ENCODE data around the gene TNFRSF21.

The TNFRSF21 gene

DNA sequence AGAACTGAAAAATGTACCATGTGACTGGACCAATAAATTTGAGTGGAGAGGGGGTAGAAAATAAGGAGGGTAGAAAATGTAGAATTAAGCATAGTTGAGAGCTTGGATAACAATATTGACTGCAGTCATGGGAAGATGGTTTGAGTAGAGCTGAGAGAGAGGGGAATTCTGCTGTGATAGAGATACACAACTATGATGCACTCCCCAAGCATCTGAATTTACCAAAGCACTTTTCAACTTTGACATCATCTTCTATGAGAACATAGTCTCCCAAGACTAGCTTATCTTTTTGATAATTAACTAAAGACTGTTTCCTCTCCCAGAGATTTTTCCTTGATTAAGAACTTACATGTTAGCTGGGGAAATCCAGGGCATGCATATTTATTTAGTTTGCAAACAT, 103.1 kb downstream of the TNFRSF21 start:
- Mint-ChIP-seq H3K27ac (no peak overlapping the region), H3K4me3 (no peak overlapping the region), H3K36me3 (ENCODE audit: low read depth) (no peaks in the 10 kb centered on the region), H3K4me1 (ENCODE audit: low read depth) (peaks cover 13% of the 10 kb centered on the region), H3K27me3 (peaks cover 5% of the 10 kb centered on the region), H3K9me3 (peaks cover 4% of the 10 kb centered on the region)

DNA sequence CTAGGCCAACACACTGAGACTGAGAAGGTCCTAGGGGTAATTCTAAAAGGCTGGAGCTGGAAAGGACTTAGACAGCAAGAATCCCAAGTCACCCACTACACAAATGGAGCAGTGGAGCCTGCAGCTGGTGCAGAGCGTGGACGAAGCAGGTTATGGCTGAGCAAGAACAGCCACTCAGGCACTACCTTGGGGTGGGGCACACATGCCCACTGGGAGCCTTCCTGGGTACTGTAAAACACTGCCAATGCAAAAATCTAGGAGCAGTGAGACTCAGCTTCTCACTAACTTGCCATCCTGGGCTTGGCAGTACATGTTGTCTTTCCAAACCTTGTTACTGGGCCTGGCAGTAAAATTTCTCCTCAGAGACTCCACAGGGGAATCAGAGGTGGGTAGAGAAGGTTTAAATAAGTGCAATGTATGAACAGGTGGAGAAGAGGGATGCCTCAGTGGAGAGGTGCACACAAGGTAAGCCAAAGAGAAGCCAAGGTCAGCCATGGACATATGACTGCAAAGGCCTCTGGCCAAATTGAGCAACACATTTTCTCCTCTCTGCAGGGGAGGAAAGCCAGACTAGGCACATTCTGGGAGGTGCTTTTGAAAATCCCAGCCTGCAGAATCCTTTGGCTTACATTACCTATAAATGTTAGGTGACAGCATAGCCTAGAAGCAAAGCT, 105.6 kb downstream of the TNFRSF21 start:
- H3K9me3 Mint-ChIP-seq = no peaks in the 10 kb centered on the region
- no peaks in the 10 kb centered on the region for H3K36me3 Mint-ChIP-seq (ENCODE audit: low read depth)
- no peak overlapping the region for H3K27ac Mint-ChIP-seq
- no peaks in the 10 kb centered on the region for H3K27me3 Mint-ChIP-seq
- H3K4me1 Mint-ChIP-seq (ENCODE audit: low read depth) = peaks cover 13% of the 10 kb centered on the region
- no peak overlapping the region for H3K4me3 Mint-ChIP-seq

DNA sequence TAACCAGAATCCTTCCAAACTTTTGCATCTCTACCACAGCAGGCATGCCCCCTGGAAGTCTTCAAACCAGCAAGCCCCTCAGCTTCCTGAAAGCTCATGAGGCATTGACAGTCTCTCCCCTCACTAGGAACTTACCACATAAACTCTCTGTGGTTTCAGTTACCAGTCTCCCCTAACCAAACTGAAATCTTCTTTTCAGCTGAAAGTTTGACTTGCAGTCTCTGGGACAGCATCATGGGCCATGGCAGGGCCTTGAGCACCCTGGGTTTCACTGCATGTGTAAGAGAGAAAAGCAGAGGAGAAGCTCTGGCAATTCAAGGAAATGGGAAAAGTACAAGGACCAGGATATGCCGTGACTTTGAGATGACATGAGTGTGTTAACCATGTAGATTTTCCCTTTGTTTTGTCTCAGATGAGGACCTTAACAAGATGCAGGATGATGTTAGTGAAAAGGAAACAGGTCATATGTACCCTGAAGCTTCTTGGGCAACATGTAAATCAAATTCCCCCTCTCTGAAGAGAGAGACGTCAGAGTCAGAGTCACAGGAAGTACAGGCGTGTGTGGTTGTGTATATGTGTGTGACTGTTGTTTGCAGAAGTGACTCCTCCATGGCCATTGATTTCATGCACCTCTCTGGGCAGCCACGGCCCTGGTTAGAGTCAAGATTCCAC, 106.3 kb downstream of the TNFRSF21 start:
- H3K4me1 Mint-ChIP-seq (ENCODE audit: low read depth) = peaks cover 16% of the 10 kb centered on the region
- H3K4me3 Mint-ChIP-seq = no peak overlapping the region
- no peaks in the 10 kb centered on the region for H3K36me3 Mint-ChIP-seq (ENCODE audit: low read depth)
- H3K9me3 Mint-ChIP-seq = no peaks in the 10 kb centered on the region
- no peaks in the 10 kb centered on the region for H3K27me3 Mint-ChIP-seq
- H3K27ac Mint-ChIP-seq = peak overlapping the region; percentile 66

- Mint-ChIP-seq H3K4me1 (ENCODE audit: low read depth) (peaks cover 22% of the 10 kb centered on the region), H3K4me3 (no peak overlapping the region), H3K27ac (no peak overlapping the region), H3K36me3 (ENCODE audit: low read depth) (no peaks in the 10 kb centered on the region), H3K9me3 (no peaks in the 10 kb centered on the region), H3K27me3 (no peaks in the 10 kb centered on the region)
Observed at GRCh38 chr6:47202644-47203205, 107.0 kb downstream of the TNFRSF21 start.

- Mint-ChIP-seq H3K4me1 (ENCODE audit: low read depth) (peaks cover 26% of the 10 kb centered on the region), H3K36me3 (ENCODE audit: low read depth) (no peaks in the 10 kb centered on the region), H3K27me3 (no peaks in the 10 kb centered on the region), H3K27ac (no peak overlapping the region), H3K9me3 (no peaks in the 10 kb centered on the region), H3K4me3 (no peak overlapping the region)
Observed at GRCh38 chr6:47200536-47201334, 109.0 kb downstream of the TNFRSF21 start.

GRCh38 chr6:47197682-47198640, 111.7 kb downstream of the TNFRSF21 start:
- H3K9me3 Mint-ChIP-seq = no peaks in the 10 kb centered on the region
- H3K4me1 Mint-ChIP-seq (ENCODE audit: low read depth) = peaks cover 14% of the 10 kb centered on the region
- H3K36me3 Mint-ChIP-seq (ENCODE audit: low read depth) = no peaks in the 10 kb centered on the region
- peak overlapping the region; percentile 53 for H3K4me3 Mint-ChIP-seq
- no peaks in the 10 kb centered on the region for H3K27me3 Mint-ChIP-seq
- no peak overlapping the region for H3K27ac Mint-ChIP-seq

DNA sequence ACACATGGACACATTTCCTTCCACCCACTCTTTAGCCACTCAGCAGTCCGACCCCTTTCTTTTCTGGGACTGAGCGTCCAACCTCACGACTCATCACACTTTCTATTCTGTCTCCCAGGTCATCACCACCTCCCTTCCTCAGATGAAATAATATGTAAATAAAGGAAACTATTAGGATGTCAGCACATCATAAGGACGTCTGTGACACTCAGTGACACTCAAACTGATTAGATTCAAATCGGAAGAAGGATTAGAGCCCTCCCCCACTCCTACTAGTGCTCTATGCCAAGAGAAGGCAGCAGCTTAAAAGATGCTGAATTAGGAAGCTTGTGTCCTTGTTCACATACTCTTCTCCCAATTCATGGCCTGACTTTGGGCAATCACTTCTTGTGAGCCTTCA, 113.6 kb downstream of the TNFRSF21 start:
- Mint-ChIP-seq H3K9me3 (no peaks in the 10 kb centered on the region), H3K4me1 (ENCODE audit: low read depth) (peaks cover 12% of the 10 kb centered on the region), H3K27me3 (no peaks in the 10 kb centered on the region), H3K4me3 (no peak overlapping the region), H3K36me3 (ENCODE audit: low read depth) (no peaks in the 10 kb centered on the region), H3K27ac (no peak overlapping the region)

GRCh38 chr6:47195011-47195650, 114.6 kb downstream of the TNFRSF21 start:
- no peak overlapping the region for H3K27ac Mint-ChIP-seq
- no peaks in the 10 kb centered on the region for H3K9me3 Mint-ChIP-seq
- H3K27me3 Mint-ChIP-seq = no peaks in the 10 kb centered on the region
- no peaks in the 10 kb centered on the region for H3K36me3 Mint-ChIP-seq (ENCODE audit: low read depth)
- peaks cover 12% of the 10 kb centered on the region for H3K4me1 Mint-ChIP-seq (ENCODE audit: low read depth)
- H3K4me3 Mint-ChIP-seq = no peak overlapping the region

- no peak overlapping the region for H3K4me3 Mint-ChIP-seq
- H3K27ac Mint-ChIP-seq = no peak overlapping the region
- no peaks in the 10 kb centered on the region for H3K36me3 Mint-ChIP-seq (ENCODE audit: low read depth)
- no peaks in the 10 kb centered on the region for H3K9me3 Mint-ChIP-seq
- no peaks in the 10 kb centered on the region for H3K4me1 Mint-ChIP-seq (ENCODE audit: low read depth)
- H3K27me3 Mint-ChIP-seq = peaks cover 4% of the 10 kb centered on the region
Observed at GRCh38 chr6:47188588-47189021, 121.1 kb downstream of the TNFRSF21 start.

DNA sequence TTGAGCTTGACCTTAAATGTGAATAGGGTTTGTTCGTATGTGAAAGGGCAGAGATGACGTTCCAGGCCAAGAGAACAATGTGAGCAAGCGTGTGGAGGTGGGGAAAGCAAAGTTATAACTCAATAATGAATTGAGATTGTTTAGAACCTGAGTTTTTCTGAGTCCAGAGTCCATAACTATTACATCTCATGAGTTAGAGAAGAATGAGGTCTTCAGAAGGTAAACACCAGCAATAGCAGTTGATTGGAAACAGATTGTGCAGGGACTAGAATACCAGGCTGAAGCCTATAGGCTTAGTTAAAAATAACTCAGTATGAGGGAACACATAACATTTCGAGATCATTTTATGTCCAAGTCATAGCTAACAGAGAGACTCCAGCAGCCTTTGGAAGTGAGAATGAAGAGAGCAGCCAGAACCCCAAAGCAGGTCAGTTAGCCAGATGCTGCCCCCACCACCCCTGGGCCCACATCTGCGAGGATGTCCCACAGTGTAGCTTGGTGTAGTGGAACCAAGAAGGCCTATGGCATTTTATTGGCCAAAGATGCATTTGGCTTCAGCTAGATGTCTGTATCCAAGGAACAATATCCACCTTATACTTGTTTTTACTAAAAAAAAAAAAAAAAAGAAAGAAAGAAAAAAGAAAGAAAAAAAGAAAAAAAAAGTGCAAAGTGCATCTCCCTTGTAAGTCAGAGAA, 121.7 kb downstream of the TNFRSF21 start:
- Mint-ChIP-seq H3K27ac (no peak overlapping the region), H3K4me1 (ENCODE audit: low read depth) (no peaks in the 10 kb centered on the region), H3K9me3 (no peaks in the 10 kb centered on the region), H3K4me3 (no peak overlapping the region), H3K27me3 (peaks cover 4% of the 10 kb centered on the region), H3K36me3 (ENCODE audit: low read depth) (no peaks in the 10 kb centered on the region)

DNA sequence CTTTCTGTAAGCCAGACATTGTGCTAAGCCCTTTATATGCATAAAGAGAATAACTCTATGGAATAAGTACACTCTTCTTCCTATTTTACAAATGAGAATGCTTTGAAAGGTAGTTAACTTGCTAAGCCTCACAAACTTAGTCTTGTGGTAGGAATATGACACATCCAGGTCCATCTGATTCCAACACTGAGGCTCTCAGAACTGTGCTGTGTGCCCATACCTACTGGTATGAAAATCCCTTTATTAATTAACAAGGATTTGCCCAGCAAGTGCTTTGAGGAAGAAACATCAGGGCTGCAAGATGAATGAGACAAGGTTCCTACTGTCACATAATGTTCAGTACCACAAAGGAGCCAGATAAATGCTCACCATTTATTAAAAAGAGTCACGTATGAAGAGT, 122.6 kb downstream of the TNFRSF21 start:
- Mint-ChIP-seq H3K9me3 (no peaks in the 10 kb centered on the region), H3K27me3 (peaks cover 4% of the 10 kb centered on the region), H3K4me3 (no peak overlapping the region), H3K4me1 (ENCODE audit: low read depth) (no peaks in the 10 kb centered on the region), H3K36me3 (ENCODE audit: low read depth) (no peaks in the 10 kb centered on the region), H3K27ac (no peak overlapping the region)

GRCh38 chr6:47182291-47182957, 127.3 kb downstream of the TNFRSF21 start:
- Mint-ChIP-seq H3K4me3 (no peak overlapping the region), H3K27me3 (peaks cover 4% of the 10 kb centered on the region), H3K4me1 (ENCODE audit: low read depth) (no peaks in the 10 kb centered on the region), H3K36me3 (ENCODE audit: low read depth) (no peaks in the 10 kb centered on the region), H3K27ac (no peak overlapping the region), H3K9me3 (no peaks in the 10 kb centered on the region)

DNA sequence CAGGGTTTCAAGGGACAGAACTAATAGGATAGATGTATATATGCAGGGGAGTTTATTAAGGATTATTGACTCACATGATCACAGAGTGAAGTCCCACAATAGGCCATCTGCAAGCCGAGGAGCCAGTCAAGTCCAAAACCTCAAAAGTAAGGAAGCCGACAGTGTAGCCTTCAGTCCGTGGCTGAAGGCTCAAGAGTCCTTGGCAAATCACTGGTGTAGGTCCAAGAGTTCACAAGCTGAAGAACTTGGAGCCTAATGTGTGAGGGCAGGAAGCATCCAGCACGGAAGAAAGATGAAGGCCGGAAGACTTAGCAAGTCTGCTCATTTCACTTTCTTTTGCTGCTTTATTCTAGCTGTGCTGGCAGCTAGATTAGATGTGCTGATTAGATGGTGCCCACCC, 128.0 kb downstream of the TNFRSF21 start:
- no peaks in the 10 kb centered on the region for H3K9me3 Mint-ChIP-seq
- no peaks in the 10 kb centered on the region for H3K4me1 Mint-ChIP-seq (ENCODE audit: low read depth)
- no peak overlapping the region for H3K4me3 Mint-ChIP-seq
- H3K27ac Mint-ChIP-seq = no peak overlapping the region
- H3K27me3 Mint-ChIP-seq = peaks cover 3% of the 10 kb centered on the region
- H3K36me3 Mint-ChIP-seq (ENCODE audit: low read depth) = no peaks in the 10 kb centered on the region
